Pulmonary artery endothelial cell (primary cell): Measurements from ENCODE around the gene NTN4. TPM values are rescaled to one million over a fixed set of nuclear protein-coding genes. Genes with fewer than 3 reads are reported as not detected.
A peak's percentile ranks its signal among the peaks of the same experiment; 100 is the strongest.
"Not testable (repeated sequence)": the region's sequence is repeated elsewhere in the genome, so short reads cannot be mapped to it uniquely, and the experiment has no call there.

Source experiments
- DNase-seq: peaks from one replicate; pipeline ENCODE4 v3.0.0-alpha.2; 2011; ENCODE audit warnings: low read depth, low spot score
- total RNA-seq: library from RNA; depleted of rRNA; stranded (reverse); fragments of >200 nt; gene quantifications from 2 replicates; pipeline ENCODE4 v1.2.3, GENCODE V29; 2014

Gene NTN4
- total RNA-seq, 1 donor from 2014 or later, result 122 TPM

DNA sequence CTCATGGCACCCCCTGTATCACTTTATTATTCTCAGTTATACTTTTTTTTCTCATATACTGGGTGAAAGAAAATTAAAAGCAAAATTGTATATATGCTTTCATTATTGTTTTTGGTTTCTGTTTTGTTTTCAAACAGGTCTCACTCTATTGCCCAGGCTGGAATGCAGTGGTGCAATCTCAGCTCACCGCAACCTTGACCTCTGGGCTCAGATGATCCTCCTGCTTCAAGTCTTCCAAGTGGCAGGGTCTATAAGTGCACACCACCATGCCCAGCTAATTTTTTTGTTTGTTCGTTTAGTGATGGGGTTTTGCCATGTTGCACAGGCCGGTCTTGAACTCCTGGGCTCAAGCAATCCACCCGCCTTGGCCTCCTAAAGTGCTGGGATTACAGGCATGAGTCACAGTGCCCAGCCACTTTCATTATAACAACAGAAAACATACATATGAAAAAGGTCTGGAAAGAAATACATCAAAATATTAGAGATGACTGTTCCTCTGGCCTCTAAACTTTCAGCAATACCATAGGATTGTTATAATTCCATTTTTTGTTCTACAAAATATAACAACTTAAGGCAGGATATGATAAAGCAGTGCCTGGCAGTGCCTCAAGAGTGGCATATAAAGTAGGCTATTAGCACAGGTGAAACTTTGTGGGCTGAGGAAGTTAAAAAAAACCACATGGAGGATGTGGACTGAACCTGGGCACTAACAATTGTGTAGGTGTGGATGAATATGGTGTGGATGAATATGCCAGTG, 5.8 kb upstream of the NTN4 start:
- DNase-seq, result no peak

DNA sequence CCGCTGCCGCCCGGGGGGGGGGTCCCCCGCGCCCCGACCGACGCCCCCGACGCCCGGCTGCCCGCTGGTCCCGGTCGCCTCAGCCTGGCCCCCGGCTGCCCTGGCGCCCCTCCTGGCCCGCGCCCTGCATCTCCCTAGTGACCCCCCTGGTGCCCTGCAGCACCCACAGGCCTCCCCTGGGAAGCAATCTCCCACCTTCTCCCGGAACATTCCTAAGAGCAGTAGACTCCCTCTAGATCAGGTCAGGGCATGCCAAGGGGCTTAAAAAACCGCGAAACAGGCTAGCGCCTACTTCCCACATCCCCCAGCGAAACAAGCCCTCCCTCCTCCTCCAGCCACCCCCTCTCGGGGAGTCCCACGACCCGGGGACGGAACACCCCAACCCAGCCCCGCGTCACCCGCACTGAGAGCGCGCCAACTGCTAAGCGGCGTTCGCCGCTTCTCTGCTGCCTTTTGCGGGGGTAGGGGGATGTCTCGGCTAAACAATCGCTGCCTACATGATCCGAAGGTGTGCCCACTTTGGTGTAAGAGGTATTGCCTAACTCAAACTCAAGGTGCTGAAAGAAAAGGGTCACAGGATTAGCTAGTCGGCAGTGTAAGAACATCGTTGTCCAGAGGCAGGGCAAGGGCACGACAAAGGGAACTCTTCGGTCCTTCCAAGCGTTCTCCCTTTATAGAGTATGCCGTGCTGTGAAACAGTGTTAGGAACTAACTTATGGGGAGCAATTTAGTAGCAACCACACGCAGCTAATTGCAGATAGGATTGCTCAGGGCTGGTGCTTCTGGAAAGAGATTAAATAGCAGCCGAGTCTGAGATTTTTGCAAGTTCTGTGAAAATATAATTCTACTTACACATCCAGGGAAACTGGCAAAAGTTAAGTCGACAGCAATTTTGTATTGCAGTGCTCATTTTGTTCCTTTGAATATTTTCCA, 619 bp upstream of the NTN4 start:
- DNase-seq, result no peak

DNA sequence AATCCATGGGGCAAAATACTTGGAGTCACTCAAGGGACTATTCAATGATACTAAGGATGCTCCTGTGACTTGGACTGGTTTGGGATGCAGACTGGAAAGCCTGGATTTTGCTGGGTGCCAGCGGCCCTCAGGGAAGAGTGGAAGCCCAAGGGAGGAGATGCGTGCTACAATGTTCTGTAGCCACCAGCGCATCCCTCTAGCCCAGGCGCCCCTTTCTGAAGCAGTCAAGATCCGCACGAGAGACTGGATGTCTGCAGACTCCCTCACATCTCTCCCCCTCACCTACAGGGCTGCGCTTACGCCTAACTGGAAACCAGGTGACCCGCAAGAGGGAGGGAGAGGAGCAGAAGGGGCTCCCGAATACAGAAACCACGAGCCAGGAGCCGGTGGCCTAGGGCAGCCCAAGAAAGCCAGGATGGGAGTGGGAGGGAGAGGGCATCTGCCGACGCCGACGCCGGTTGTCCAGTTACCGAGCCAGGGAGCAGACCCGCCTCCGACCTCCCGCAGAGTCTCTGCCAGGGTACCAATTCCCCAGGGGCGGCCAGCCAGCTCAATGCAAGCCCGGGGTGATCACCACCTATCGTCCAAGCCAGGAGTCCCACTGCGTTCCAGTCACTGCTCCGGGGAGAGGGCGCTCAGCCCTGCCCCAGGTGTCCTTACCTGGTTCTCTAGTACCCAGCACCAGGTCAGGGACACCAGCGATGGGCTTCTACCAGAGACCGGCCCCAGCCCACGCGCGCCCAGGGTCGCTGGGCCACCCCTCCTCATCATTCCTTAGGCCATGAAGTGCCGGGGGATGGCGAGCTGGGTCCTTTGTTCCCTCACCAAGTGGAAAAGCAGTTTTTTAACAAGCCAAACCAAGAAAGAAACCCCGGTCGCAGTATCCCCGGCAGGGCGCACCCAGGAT, 1.2 kb downstream of the NTN4 start:
- DNase-seq, result no peak

DNA sequence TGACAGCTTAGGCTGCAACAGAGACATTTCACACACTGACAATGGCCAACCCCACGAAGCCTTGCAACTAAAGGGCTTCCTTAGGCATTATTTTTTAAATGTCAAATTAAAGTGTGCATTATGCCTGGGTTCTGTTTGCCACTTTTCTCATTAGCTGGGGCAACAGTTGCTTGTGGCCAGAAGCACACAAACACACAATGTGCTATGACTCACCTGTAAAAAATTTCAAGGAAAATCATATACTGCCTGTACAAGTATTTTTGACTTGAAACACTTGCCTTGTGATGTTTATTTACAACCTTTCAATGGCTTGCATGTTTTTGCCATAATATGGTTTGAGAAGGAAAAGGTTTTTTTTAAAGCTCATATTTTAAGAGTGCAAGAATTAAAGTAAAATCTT, 1.9 kb downstream of the NTN4 start:
- no peak for DNase-seq

DNA sequence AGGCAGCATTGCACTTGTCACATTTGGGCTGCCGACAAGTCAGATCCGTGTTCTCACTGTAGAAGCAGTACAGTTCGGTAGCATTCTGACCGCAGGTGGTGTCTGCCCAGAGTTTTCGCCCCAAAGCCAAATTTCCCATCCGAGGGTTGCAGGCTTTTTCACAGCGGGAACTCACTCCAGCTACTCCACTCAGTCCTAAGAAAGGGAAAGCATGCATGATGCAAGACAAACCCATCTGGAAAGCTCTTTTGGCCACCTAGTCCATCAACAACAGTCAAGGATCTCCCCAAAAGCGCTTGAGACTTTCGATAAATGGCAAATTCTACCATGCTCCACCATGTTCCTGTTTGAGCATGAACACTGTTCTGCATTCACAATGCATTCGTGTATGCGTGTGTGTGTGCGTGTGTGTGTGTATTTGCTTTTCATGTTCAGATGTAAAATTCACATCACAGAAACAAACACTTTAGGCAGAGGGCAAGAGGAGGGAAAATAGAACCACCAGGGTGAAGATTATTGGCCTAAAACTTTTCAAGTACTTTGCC, 3.2 kb downstream of the NTN4 start:
- DNase-seq, result no peak

DNA sequence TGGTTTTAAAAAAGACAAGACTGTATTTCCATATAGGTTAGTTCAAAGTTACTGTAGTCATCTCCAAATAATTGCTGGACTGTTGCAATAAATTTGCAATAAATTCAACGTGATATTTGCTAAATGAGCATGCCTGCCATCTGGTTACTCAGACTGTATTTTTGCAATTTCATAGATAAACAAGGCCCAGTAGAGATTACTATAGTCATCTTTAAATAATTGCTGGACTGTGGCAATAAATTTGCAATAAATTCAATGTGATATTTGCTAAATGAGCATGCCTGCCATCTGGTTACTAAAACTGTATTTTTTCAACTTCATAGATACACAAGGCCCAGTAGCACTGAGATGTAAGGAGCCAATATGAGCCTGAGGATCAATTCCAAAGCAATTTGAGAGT, 5.6 kb downstream of the NTN4 start:
- no peak for DNase-seq

DNA sequence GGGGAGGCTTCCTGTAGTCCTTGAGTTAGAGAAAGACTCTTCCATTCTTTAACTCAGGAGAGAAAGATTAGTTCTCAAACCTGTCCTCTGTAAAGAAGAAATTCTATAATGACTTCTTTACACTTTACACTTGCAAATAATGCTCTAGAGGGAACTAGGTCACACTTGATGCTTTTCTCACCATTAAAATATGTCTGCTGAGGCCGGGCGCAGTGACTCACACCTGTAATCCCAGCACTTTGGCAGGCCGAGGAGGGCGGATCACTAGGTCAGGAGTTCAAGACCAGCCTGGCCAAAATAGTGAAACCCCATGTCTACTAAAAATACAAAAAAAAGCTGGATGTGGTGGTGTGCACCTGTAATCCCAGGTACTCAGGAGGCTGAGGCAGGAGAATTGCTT, 6.3 kb downstream of the NTN4 start:
- DNase-seq, result no peak

DNA sequence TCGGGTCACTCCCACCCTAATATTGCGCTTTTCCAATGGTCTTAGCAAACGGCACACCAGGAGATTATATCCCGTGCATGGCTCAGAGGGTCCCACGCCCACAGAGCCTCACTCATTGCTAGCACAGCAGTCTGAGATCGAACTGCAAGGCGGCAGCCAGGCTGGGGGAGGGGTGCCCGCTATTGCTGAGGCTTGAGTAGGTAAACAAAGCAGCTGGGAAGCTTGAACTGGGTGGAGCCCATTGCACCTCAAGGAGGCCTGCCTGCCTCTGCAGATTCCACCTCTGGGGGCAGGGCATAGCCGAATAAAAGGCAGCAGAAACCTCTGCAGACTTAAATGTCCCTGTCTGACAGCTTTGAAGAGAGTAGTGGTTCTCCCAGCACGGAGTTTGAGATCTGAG, 15.1 kb downstream of the NTN4 start:
- not testable (repeated sequence) for DNase-seq

DNA sequence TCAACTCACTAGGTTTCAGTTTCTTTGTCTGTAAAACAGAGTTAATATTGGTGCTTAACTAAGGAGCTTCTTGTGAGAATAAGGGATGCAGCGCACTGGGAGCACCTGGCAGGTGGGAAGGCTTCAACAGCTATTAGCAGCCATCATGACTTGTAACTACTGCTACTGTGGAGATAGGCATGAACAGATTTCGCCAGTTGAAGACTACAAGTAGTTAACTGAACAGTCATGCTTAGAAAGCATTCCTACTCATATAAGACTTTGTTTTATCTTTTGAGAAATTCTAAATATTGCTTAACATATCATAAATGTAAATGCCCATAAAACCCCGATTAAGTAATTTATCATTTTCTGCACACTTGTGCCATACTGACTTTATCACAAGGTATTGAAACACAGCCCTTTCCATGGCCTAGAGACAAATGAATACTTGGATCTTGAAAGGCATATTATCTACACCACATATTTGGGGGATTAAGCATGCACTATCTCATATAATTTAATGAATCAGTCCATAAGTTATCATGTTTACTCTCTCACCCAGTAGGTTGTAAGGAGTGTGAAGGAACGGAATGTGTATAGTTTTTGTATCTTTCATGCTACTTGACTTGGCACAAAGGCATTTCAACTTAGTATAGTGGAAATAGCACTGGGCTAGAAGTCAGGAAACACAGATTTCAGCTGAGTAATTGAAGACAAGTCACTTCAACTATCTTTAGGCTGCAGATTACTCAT, 16.1 kb downstream of the NTN4 start:
- DNase-seq, result no peak

DNA sequence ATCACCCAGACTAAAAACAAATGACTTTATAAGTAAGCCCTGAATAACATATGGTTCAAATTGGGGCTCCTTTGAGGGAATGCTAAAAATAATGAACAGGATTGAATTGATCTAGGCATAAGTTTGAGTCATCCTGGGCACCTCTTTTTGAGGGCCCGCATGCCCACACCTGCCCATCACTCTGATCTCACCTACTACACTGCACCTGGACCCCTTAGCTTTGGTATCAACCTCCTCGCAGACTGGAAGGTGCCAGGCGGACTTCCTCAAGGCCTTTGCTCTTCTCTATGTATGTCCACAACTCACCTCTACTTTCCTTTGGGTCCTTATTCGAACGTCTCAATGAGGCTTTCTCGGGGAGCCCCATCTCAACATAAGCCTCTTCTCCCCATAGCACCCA, 17.2 kb downstream of the NTN4 start:
- no peak for DNase-seq

DNA sequence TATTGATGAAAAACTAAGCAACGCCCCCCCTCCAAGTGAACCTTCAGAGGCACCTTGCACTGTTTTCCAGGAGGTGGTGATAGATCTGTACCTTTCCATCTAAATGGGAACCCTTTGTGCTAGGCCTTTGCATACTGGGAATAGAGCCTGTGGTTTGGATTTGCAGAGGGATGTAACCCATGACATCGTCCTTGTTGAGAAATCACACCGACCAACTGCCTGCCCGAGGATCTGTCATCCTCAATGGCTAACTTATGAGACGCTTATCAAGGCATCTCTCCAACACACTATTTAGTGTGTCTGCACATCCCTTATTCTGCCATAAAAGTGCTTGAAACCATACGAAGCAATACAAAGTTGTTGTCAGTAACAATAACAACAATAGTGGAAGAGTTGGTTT, 22.9 kb downstream of the NTN4 start:
- DNase-seq, result no peak

DNA sequence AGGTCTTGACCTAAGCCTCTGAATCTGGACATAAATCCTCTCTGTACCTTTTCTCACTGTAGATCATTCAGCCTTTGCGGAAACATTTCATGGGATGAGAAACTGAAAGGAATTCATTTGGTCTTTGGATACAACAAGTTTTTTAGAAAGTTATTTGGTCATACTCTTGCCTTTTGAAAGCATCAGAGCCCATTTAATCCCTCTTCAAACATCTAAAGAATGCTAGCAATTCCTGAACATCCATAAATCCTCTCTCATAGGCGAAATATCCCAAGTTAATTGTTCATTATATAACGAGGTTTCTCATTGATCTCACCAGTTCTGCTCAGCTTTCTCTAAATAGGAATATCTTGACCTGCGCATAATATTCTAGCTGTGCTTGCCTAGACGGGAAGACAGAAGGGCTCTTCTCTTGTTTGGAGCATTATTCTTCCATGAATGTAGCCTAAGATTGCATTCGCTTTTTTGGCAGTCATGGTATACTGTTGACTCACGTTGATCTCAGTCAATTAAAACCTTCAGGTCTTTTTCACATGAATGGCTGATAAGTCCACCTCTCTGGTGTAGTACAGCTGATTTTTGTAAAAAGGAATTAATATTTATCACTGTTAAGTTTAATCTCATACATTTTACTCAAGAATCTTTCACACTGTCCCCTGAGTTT, 24.1 kb downstream of the NTN4 start:
- DNase-seq, result no peak

DNA sequence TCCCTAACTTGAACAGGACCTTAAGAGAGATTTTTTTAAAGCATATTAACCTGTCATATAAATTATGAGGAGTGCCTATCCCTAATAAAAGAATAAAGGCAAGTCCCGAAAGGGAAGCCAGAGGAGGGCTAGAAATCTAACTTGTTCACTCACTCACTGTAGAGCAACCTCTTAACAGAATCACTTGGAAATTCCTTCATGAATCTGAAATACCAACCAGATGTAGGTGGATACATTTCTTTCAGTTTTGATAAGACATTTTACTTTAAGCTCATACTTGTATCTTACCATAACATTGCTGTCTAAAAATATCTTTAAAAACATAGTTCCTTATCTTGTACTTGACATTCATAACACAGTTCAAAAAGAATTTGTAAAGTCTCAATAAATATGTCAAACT, 25.7 kb downstream of the NTN4 start:
- no peak for DNase-seq

DNA sequence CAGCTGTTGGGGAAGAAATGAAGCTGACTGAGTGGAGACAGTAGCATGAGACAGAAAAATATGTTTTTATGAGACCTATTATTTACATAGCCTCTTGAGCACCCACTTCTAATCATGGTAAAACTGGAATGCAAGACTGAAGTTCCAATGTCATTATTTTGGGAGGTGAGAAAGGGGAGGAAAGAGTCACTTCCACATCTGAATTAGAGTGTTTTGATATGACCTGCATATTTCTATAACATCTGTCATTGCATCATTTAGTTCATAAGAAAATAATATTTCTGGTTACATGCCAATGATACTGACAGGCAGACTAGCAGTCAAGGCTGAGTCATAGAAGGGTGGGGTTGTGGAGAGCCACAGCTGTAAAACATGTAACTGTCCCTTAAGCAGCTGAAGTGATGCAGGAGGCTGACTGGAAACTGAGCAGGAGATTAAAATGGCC, 26.7 kb downstream of the NTN4 start:
- peak; percentile 51 for DNase-seq

DNA sequence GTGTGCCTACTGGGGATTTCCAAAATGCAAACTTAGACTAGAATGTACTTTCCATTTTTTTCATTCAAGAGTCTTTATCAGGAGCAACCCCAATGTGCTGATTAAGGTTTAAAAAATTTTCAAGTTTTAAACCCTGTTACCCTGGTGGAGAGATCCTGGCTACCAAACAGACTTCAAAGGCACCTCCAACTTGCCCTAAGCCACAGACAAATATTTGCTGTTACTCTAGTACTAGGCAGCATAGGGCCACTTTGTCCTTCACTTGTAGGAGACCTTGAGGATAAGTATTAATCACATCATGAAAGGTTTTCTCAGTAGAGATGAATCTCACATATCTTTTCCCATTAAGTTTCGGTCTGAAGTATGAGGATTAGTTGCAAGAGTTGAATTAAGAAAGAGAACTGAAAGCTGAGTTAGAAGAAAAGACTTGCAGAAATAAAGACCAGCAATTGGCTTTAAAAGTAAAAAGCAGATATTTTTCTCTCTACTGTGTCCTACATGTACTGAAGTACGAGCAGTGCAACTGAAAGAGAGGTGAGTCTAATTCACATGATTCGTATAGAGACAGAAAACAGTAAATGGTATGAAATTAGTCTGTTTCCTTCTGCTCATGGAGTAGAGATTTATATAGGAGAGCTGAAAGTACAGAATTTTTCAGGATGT, 28.3 kb downstream of the NTN4 start:
- DNase-seq, result no peak

DNA sequence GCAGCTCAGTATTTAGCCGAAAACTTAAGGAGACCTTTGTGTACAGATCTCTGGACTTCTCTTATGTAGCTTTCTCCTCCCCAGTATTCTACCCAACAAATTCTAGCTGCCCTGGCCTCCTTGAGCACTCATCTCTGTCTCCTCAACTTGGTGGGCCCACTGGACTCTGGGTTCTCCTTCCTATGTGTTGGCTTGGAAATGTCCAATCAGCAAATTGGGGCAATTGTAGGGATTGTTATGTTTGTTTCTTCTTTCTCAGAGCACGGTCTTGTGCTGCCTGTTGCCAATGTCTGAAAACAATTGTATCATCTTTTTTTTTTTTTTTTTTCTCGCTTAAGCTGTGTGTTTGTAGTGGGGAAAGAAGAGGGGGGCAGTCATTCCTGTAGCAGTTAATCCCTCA, 30.2 kb downstream of the NTN4 start:
- no peak for DNase-seq

DNA sequence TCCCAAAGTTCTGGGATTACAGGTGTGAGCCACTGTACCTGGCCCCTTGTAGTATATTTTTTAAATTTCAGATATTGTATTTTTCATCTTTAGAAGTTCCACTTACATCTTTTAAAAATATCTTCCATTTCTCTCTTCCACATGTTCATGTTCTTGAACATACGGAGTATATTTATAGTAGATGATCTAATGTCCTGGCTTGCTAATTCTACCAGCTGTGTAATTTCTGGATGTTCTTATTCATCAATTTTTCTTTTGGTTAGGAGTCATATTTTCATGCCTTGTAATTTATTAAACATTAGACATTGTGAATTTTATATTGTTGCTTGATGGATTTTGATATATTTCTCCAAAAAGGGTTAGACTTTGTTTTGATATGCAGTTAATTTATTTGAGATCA, 30.8 kb downstream of the NTN4 start:
- no peak for DNase-seq

DNA sequence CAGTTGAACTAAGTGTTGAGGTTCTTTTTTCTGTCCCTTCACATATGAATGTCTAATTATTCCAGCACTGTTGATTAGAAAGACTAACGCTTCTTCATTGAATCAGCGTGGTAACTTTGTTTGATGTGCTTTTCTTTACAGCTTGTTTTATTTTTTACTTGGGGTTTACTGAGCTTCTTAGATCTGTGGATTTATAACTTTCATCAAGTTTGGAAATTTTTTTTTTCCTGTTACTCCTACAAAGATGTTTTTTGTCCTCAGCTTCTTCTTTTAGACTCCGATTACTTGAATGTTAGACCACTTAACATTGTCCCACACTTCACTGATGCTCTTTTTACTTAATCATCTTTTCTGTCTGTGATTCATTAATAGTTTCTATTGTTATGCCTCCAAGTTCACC, 31.5 kb downstream of the NTN4 start:
- DNase-seq, result no peak

DNA sequence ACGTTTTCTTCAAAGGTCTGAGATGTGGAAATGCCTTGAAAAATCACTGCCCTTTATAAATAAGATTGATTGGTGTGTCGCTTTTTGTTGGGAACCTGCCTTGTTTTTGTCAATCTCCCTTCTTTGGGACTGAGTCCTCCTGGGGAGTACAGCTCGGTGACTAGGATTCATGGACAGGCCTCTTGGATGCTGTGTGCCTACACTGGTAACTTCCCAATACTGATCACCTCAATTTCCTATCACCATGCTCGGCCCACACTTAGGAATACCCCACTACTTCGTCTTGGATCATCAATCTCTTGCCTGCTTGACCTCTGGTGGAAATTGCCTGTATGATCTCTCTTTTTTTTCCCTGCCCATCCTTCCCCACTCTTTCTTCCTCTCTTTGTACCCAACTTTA, 34.2 kb downstream of the NTN4 start:
- DNase-seq, result no peak
